Prostate gland (tissue), 2 donors: ENCODE data around the gene FOXN1.

Experiments
- POLR2AphosphoS5 ChIP-seq: sonication (generic); formaldehyde crosslinking; IDR thresholded peaks from one replicate; pipeline ENCODE4 v1.6.1; 2017; ENCODE audit warnings: antibody characterized with exemption
- TF ChIP-seq, protein P1 (sequence below), 4 experiments: fragments of 200-600 bp in 2 of 4; fragments of 450-650 bp in 2 of 4; sonication (generic) in 2 of 4; IDR thresholded peaks; 1 replicate in 3 of 4; 2 replicates in 1 of 4; pipeline ENCODE4 v1.5.1; 2016 to 2019; ENCODE audit warnings: antibody characterized with exemption in 4 of 4, mild to moderate bottlenecking in 2 of 4, moderate library complexity in 2 of 4

DNA sequence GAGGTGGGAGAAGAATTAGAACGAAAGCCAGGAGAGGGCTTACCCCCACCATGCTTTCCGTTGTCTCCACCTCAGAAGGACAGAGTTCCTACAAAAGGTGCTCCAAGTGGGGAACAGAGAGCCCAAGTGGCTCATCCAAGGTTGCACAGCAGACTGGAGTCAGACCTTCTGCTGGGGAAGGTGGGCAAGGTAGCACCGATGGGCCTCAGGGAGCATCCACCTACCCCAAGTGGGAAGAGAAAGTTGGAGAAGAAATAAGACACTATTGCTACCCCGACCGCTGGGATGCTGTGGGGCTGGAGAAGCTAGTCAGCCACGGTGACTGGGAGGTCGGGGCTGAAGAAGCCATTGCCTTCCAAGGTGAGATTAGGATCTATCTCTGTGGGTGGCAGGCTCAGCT is 24.8 kb downstream of the FOXN1 start:
- TF ChIP-seq, protein P1, sequence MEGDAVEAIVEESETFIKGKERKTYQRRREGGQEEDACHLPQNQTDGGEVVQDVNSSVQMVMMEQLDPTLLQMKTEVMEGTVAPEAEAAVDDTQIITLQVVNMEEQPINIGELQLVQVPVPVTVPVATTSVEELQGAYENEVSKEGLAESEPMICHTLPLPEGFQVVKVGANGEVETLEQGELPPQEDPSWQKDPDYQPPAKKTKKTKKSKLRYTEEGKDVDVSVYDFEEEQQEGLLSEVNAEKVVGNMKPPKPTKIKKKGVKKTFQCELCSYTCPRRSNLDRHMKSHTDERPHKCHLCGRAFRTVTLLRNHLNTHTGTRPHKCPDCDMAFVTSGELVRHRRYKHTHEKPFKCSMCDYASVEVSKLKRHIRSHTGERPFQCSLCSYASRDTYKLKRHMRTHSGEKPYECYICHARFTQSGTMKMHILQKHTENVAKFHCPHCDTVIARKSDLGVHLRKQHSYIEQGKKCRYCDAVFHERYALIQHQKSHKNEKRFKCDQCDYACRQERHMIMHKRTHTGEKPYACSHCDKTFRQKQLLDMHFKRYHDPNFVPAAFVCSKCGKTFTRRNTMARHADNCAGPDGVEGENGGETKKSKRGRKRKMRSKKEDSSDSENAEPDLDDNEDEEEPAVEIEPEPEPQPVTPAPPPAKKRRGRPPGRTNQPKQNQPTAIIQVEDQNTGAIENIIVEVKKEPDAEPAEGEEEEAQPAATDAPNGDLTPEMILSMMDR (IDR thresholded peaks at IDR 0.05) = no peak
- TF ChIP-seq POLR2AphosphoS5 = no peak
